GM12891 (cell line): Measurements from ENCODE around the gene TGFB3.

ENCODE experiments used
- DNase-seq: peaks from one replicate; pipeline ENCODE4 v3.0.0; 2011; ENCODE audit warnings: low spot score; ENCODE audit not compliant: insufficient read length
- FAIRE-seq: peaks from 2 replicates; lab custom pipeline; 2011; peaks lifted over from hg19 to GRCh38; lab: Jason Lieb, UNC
- PAX5 ChIP-seq: IDR thresholded peaks from 2 replicates; pipeline ENCODE4 v1.6.1; 2011; ENCODE audit warnings: low read length, moderate library complexity, mild to moderate bottlenecking; ENCODE audit not compliant: insufficient read depth, severe bottlenecking
- POLR2A ChIP-seq: IDR thresholded peaks from 2 replicates; pipeline ENCODE4 v1.6.1; 2011; ENCODE audit warnings: low read depth, low read length, control low read depth
- POLR2AphosphoS5 ChIP-seq: IDR thresholded peaks from 2 replicates; pipeline ENCODE4 v1.6.1; 2011; ENCODE audit warnings: low read depth, low read length, control low read depth
- POU2F2 ChIP-seq: IDR thresholded peaks from 2 replicates; pipeline ENCODE4 v1.6.1; 2011; ENCODE audit warnings: low read depth, mild to moderate bottlenecking, control low read depth, low read length, moderate library complexity
- SPI1 ChIP-seq: IDR thresholded peaks from 2 replicates; pipeline ENCODE4 v1.6.1; 2011; ENCODE audit warnings: low read depth, low read length, control low read depth
- TAF1 ChIP-seq: IDR thresholded peaks from 2 replicates; pipeline ENCODE4 v1.6.1; 2011; ENCODE audit warnings: low read depth, low read length, control low read depth

The TGFB3 gene

GRCh38 chr14:75979071-75979571 lies 2.7 kb downstream of the TGFB3 start:
- TF ChIP-seq PAX5, result no peak
- no peak for TF ChIP-seq POLR2A
- TF ChIP-seq TAF1, result no peak
- no peak for TF ChIP-seq POLR2AphosphoS5
- no peak for TF ChIP-seq SPI1
- TF ChIP-seq POU2F2, result no peak
- peak; percentile 43 for FAIRE-seq
- DNase-seq, result no peak

DNA sequence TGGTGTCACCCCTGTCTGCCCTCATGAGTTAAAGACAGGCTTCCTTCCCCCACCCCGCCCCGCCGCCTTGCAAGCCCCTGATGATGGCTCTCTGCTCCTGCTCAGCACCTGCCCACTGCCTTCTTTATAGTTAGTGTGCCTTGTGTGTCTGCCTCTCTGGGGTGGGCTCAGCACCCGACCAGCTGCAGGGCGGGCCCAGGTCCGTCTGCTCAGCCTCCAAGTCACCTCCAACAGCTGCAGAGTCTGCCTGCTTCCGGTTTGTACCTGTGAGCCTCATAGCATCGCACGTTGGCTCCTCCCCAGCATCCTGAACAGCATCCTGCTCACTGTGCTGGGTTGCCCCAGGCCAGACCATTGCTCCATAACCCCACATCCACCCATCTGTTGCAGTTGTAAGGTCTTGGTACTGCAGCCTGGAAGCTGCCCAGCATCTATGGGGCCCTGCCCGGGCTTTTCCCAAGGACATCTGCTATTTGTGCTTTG lies 3.5 kb downstream of the TGFB3 start:
- FAIRE-seq, result peak; percentile 62
- DNase-seq, result no peak
- TF ChIP-seq POLR2A (no peak), POLR2AphosphoS5 (no peak), SPI1 (no peak), POU2F2 (no peak), PAX5 (no peak), TAF1 (no peak)

DNA sequence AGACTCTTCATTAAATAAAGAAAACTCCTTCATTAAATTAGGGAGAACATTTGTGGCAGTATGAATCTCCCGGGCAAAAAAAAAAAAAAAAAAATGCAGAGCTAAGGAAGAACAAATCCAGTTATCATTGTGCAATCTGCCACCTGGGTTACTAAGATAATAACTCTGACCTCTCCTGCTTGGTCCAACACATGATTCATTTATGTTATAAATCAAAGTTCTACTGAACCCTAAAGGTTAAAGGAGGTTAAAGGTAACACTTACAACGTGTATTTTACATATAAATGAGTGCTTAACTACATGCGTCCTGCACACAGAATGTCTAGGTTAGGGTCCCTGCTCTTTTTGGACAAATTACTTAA lies 4.2 kb downstream of the TGFB3 start:
- TF ChIP-seq POLR2AphosphoS5 (no peak), POLR2A (no peak), PAX5 (no peak), TAF1 (no peak), SPI1 (no peak), POU2F2 (no peak)
- FAIRE-seq, result no peak
- no peak for DNase-seq

DNA sequence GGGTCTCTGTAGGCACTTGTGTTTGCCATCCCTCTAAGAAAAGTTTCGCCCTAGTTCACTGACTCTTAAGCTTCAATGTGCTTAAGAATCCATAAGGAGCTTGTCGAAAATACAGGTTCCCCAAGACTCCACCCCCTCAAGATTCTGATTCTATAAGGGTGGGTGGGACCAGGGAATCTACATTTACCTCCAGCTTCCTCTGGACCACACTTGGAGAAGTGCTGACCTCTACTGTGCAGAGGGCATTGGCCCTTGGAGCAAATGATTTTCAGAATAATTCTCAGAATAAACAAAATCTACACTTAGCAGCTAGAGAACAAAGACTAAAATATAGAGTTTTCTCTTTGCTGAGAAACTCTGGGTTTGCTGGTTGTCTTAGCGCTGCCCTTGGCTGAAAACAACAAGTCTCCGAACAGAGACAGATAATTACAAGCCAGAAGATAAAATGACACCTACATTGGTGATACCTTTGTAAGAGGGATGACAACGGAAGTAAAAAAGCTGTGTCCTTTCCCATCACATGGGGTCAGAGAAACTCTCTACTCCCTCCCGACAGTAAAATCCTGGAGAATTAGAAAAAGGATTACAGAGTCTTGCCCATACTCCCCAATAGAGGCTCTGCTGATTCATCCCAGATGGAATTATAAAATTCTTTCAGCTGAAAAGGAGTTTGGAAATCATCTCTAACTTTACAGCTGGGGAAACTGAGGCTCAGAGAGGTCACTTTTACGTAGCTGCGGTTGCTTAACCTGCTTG lies 4.8 kb downstream of the TGFB3 start:
- no peak for FAIRE-seq
- TF ChIP-seq PAX5 (no peak), SPI1 (no peak), POLR2A (no peak), TAF1 (no peak), POU2F2 (no peak), POLR2AphosphoS5 (no peak)

GRCh38 chr14:75972801-75973421 lies 8.9 kb downstream of the TGFB3 start:
- no peak for TF ChIP-seq POLR2AphosphoS5
- TF ChIP-seq PAX5, result no peak
- FAIRE-seq (no peak), DNase-seq (no peak)

More for the DNA sequence above, 4.8 kb downstream of the TGFB3 start:
- DNase-seq, result no peak

DNA sequence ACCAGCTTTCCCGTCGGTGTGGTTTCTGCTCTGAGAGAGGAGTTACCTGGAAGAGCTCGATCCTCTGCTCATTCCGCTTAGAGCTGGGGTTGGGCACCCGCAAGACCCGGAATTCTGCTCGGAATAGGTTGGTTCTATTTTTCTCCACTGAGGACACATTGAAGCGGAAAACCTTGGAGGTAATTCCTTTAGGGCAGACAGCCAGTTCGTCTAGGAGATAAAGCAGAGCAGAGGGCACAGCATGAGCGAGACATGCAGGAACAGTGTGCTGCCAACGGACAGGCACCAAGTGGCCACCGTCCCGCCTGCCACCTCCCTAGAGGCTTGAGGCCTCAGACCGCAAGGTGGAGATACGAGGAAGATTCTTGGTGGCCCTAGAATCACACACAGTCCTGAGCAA lies 10.3 kb downstream of the TGFB3 start:
- DNase-seq, result no peak
- no peak for FAIRE-seq
- no peak for TF ChIP-seq PAX5
- no peak for TF ChIP-seq SPI1
- no peak for TF ChIP-seq POLR2A
- no peak for TF ChIP-seq TAF1
- no peak for TF ChIP-seq POU2F2
- no peak for TF ChIP-seq POLR2AphosphoS5

DNA sequence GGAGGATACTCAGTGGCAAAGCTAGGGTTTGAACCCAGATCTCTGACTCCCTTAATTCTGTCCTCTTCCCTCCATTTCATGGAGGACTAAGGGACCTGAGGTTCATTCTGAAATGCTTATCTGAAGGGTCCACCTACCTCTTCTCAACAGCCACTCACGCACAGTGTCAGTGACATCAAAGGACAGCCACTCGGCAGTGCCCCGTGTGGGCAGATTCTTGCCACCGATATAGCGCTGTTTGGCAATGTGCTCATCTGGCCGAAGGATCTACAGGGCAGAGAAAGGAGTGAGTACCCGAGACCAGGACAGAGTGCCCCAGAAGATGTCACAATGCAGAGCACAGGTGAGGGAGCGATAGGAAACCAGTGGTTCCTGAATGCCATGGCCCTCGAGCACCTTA lies 10.8 kb downstream of the TGFB3 start:
- no peak for FAIRE-seq
- DNase-seq, result no peak
- TF ChIP-seq POLR2A, result no peak

DNA sequence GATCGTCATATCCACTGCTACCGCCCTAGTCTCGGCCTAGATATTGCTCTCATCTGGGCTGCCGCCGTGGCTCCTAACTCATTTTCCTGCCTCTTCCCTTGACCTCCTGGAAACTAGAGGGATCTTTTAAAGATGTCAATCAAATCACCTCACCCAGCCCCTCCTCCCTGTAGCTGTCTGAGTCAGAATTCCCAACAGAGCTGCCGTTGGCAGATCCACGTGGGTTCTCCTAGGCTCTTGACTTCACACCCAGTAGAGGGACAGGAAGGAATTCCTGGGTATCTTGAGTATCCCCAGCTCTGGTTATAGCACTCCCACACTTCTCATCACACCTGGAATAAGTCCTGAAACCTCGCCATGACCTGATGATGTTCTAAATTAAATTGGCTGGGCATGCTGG lies 11.9 kb downstream of the TGFB3 start:
- DNase-seq, result no peak
- no peak for FAIRE-seq
- no peak for TF ChIP-seq POLR2AphosphoS5
- no peak for TF ChIP-seq SPI1
- no peak for TF ChIP-seq PAX5
- TF ChIP-seq POLR2A, result no peak
- TF ChIP-seq POU2F2, result no peak
- TF ChIP-seq TAF1, result no peak

DNA sequence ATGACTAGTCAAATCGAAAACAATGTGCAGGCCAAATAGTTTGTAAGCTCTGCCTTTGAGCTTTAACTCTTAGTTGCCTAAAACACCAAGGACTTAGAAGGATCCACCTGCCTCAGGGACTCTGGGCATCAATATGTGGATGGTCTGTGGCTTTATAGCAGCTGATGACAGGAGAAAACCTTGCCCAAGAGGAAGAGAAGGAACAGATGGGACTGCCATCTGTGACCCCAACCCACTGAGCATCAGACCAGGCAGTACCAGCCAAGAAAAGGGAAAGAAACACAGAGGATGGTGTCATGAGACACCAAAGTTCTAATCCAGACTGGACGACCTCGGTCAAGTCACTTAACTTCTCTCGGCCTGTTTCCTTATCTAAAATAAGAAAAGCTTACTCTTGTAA lies 12.7 kb downstream of the TGFB3 start:
- no peak for FAIRE-seq
- no peak for TF ChIP-seq POLR2A
- no peak for TF ChIP-seq TAF1
- TF ChIP-seq PAX5, result no peak
- no peak for TF ChIP-seq SPI1
- no peak for TF ChIP-seq POLR2AphosphoS5
- TF ChIP-seq POU2F2, result no peak
- DNase-seq, result no peak

- TF ChIP-seq POLR2A (no peak), TAF1 (no peak), POU2F2 (no peak), PAX5 (no peak), POLR2AphosphoS5 (no peak)
- DNase-seq (no peak), FAIRE-seq (no peak)
Observed at GRCh38 chr14:75968456-75968855, 13.3 kb downstream of the TGFB3 start.
